Stimulated activated CD8-positive, alpha-beta memory T cell treated with anti-CD3 and anti-CD28 coated beads, Interleukin-7, amount 100 ng/mL, for 48 hours (primary cell): ENCODE measurements around the gene KPNA6.
A peak's percentile ranks its signal among the peaks of the same experiment; 100 is the strongest.
"Not testable (repeated sequence)": the region's sequence is repeated elsewhere in the genome, so short reads cannot be mapped to it uniquely, and the experiment has no call there.

Experiments
- DNase-seq, 2 donors: peaks; one replicate each; pipeline ENCODE4 v3.0.0-alpha.2; 2020; ENCODE audit warnings: low read depth in 1 of 2; ENCODE audit errors: extremely low read depth in 1 of 2

KPNA6 gene

GRCh38 chr1:32138965-32139364 lies 31.1 kb downstream of the KPNA6 start:
- no peak for DNase-seq

- DNase-seq: no peak
Measured at GRCh38 chr1:32142446-32143301, 34.8 kb downstream of the KPNA6 start.

GRCh38 chr1:32143302-32143695 lies 35.4 kb downstream of the KPNA6 start:
- not testable (repeated sequence) for DNase-seq

- no peak for DNase-seq
Measured at GRCh38 chr1:32144033-32144432, 36.2 kb downstream of the KPNA6 start.

GRCh38 chr1:32147799-32148198 lies 39.9 kb downstream of the KPNA6 start:
- DNase-seq: not testable (repeated sequence)

- DNase-seq: no peak
Measured at GRCh38 chr1:32150847-32151246, 43.0 kb downstream of the KPNA6 start.

GRCh38 chr1:32151319-32151787 lies 43.5 kb downstream of the KPNA6 start:
- no peak for DNase-seq

- no peak for DNase-seq
Measured at GRCh38 chr1:32159189-32159588, 51.3 kb downstream of the KPNA6 start.

GRCh38 chr1:32163405-32163804 lies 55.5 kb downstream of the KPNA6 start:
- no peak for DNase-seq

GRCh38 chr1:32165633-32166032 lies 57.8 kb downstream of the KPNA6 start:
- not testable (repeated sequence) for DNase-seq

GRCh38 chr1:32170991-32171390 lies 63.1 kb downstream of the KPNA6 start:
- no peak for DNase-seq

- no peak for DNase-seq
Measured at GRCh38 chr1:32172621-32173245, 64.9 kb downstream of the KPNA6 start.

- DNase-seq: no peak
Measured at GRCh38 chr1:32178380-32179192, 70.7 kb downstream of the KPNA6 start.

GRCh38 chr1:32179193-32179442 lies 71.3 kb downstream of the KPNA6 start:
- no peak for DNase-seq

GRCh38 chr1:32179443-32180185 lies 71.8 kb downstream of the KPNA6 start, which contains the start of gene TXLNA:
TXLNA (plus strand) TSS chr1:32179675; CDS start chr1:32180346, 671 bp downstream.
- peak; percentile 88 to 90 for DNase-seq

GRCh38 chr1:32180186-32181060 lies 72.6 kb downstream of the KPNA6 start:
- DNase-seq: no peak

- no peak for DNase-seq
Measured at GRCh38 chr1:32181065-32181464, 73.2 kb downstream of the KPNA6 start.

GRCh38 chr1:32181563-32181962 lies 73.7 kb downstream of the KPNA6 start:
- no peak for DNase-seq

- no peak for DNase-seq
Measured at GRCh38 chr1:32182060-32182459, 74.2 kb downstream of the KPNA6 start.

- DNase-seq: no peak
Measured at GRCh38 chr1:32184650-32185049, 76.8 kb downstream of the KPNA6 start.
